CD4-positive, alpha-beta T cell treated with Interleukin-4 for 1 hour (primary cell): ENCODE data around the gene PPIF.
"Not testable (repeated sequence)": the region's sequence is repeated elsewhere in the genome, so short reads cannot be mapped to it uniquely, and the experiment has no call there.

Experiments
- DNase-seq, 2 donors: peaks; one replicate each; pipeline ENCODE4 v3.0.0-alpha.2; 2020 to 2022

Gene PPIF

GRCh38 chr10:79332610-79333315 lies 14.5 kb upstream of the PPIF start:
- DNase-seq, result not testable (repeated sequence)

- no peak for DNase-seq
Observed at GRCh38 chr10:79333513-79333912, 13.8 kb upstream of the PPIF start.

- DNase-seq, result no peak
Observed at GRCh38 chr10:79334573-79334972, 12.7 kb upstream of the PPIF start.

- no peak for DNase-seq
Observed at GRCh38 chr10:79335094-79335469, 12.2 kb upstream of the PPIF start.

GRCh38 chr10:79335470-79336235 lies 11.6 kb upstream of the PPIF start:
- DNase-seq, result no peak

GRCh38 chr10:79336276-79336675 lies 11.0 kb upstream of the PPIF start:
- no peak for DNase-seq

GRCh38 chr10:79336739-79337138 lies 10.5 kb upstream of the PPIF start:
- no peak for DNase-seq

GRCh38 chr10:79337783-79338469 lies 9.3 kb upstream of the PPIF start:
- not testable (repeated sequence) for DNase-seq

- DNase-seq, result no peak
Observed at GRCh38 chr10:79339266-79339665, 8.0 kb upstream of the PPIF start.

GRCh38 chr10:79340646-79341244 lies 6.5 kb upstream of the PPIF start:
- DNase-seq, result no peak

GRCh38 chr10:79342295-79342761 lies 4.9 kb upstream of the PPIF start:
- DNase-seq, result no peak

GRCh38 chr10:79342811-79343561 lies 4.3 kb upstream of the PPIF start:
- no peak for DNase-seq

GRCh38 chr10:79344502-79345195 lies 2.6 kb upstream of the PPIF start:
- no peak for DNase-seq

GRCh38 chr10:79345241-79346011 lies 1.8 kb upstream of the PPIF start:
- DNase-seq, result no peak

GRCh38 chr10:79346012-79346340 lies 1.3 kb upstream of the PPIF start:
- no peak for DNase-seq

GRCh38 chr10:79346388-79347225 lies 662 bp upstream of the PPIF start:
- DNase-seq, result no peak

GRCh38 chr10:79347894-79348639 lies 798 bp downstream of the PPIF start:
- DNase-seq, result peak; percentile 79 to 82

- no peak for DNase-seq
Observed at GRCh38 chr10:79348640-79348988, 1.3 kb downstream of the PPIF start.

- DNase-seq, result no peak
Observed at GRCh38 chr10:79349072-79349491, 1.8 kb downstream of the PPIF start.
